NCI-H748 (cell line): ENCODE results near the gene KCNH1.

ENCODE experiments used
- DNase-seq: peaks from one replicate; lab custom pipeline; 2025; ENCODE audit not compliant: unreplicated experiment; lab: John Stamatoyannopoulos, UW

The KCNH1 gene

DNA sequence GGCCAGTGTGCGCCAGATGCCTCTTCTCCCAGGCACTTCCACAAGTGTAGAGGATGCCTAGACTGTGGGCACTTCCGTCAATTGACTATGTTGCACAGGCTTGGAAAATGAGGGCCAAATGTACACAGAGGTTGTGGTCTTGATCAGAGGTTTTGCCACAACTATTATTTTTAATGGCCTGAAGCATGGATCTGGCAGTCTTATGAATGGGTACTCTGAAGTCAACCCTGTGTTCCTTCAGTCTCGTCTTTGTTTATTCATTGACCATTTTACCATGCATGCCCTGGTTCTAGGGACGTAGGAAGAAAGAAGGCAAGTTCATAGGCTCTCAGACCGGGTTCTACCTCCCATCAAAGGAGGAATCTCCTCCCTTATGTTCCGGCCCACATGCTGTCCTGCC lies 476.1 kb downstream of the KCNH1 start:
- no peak for DNase-seq

DNA sequence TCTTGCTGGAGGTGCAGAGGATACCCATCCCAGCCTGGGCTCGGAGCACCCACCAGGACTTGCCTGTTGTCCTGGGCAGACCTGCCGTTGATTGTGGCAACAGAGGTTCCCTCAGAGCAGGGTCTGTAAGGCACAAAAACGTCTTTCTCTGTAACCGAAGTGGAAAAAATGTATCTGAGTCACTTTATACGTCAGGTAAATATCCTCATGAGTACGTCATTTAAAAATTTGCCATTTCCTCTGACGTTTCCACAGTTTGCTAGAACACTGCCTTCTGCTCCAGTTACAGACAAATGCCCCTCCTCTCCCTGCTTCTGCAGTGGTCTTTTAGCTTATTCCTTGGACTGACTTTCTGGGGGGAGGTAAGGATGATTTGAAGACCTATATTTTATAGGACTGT lies 478.4 kb downstream of the KCNH1 start:
- DNase-seq = no peak

DNA sequence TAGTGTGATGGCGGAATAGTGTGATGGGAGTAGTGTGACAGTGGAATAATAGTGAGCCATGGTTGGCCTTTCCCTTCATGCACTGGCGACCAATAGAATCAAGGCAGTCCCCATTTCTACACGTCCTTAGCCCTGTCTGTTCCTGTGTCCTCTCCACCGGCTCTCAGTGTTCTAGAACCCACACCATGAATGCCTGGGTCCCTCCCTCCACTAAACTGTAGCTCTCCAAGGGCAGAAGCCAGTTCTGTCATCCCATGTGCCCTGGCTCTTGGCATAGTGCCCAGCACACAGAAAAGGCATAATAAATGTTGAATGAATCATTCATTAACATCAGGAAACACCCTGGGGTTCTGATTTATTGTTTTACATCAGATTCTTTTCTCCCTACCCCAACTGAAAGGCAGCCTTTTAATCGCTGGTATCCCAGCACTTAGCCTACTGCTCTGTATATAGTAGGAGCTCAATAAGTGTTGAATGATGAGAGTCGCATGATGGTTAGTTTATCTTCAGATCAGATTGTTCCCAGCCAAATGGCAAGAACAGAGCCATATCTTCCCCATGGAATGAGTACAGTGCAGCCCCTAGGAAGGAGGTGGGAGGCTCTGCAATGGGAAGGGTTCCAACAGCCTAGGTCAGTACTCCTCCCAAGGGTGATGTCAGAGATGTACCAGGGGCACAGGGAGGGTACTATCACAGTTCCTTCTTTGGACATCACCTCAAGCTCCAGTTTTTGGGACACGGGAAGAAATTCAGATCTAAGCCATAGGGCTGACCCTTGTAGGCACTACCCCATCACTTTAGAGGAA lies 479.6 kb downstream of the KCNH1 start:
- peak; percentile 2 for DNase-seq

DNA sequence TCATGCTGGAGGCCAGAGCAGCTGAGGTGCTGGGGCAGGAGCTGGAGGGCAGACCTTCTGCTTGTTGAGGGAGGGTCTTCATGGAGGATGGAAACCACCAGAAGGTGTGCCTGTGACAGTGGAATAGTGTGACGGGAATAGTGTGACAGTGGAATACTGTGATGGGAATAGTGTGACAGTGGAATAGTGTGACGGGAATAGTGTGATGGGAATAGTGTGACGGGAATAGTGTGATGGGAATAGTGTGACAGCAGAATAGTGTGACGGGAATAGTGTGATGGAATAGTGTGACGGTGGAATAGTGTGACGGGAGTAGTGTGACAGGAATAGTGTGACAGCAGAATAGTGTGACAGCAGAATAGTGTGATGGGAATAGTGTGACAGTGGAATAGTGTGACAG lies 480.2 kb downstream of the KCNH1 start:
- no peak for DNase-seq

DNA sequence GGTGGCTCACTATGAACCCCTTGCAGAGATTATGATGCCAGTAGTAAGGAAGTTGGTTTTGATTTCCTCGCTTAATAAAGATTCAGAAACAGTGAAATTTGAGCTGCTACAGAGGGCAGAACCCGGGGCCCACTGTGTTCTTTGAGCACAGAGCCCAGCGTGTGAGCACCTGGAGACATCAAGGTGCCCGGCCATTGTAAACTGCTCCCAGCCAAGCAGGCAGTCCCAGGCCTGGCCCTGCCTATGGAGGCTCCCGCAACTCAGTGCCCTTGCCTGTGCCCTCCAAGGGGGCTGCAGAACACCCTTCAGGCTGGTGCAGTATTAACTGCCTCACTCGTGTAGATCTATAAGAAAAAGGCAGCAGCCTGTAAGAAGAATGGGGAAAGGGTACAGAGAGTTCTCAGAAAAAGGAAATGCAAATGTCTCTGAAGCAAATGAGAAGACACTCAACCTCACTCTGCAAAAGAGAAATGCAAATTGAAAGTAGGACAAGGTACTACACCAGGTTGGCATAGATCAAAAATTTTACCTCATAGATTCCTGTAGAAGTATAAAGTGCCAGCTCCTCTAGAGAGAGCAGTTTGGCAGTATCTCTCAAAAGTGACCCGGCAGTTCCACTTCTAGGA lies 481.5 kb downstream of the KCNH1 start:
- no peak for DNase-seq

- DNase-seq = peak; percentile 12
Observed at GRCh38 chr1:210650403-210650802, 483.5 kb downstream of the KCNH1 start.

DNA sequence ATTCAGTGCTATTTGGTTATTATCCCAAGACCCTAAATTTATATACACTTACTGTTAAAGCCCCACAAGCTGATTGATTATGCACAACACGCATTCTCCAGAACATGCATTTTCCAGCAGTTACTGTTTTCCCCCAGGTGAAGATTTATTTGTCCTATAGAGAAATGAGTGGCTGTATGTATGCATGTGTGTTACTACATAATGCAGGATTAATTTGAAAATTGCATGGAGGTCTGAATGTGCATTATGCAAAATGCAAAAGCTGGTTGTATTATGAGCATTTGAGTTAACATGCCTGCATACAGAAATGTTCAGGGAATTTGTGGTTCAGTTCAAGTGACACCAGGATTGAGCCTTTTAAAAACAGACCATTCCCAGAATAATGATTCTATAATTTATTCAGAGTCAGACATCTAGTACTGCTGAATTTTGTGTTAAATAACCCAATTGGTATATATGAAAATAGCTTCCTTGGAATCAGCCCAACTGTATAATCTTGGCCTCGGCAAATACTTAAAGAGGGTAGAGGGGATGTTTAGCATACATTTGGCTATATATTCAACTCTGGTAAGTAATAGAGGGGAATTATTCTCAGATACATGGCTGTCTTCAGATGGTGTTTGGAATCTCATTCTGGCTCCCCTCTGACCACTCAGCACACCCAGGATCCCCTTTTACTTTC lies 485.2 kb downstream of the KCNH1 start:
- DNase-seq = no peak

- DNase-seq = no peak
Observed at GRCh38 chr1:210647406-210648333, 486.3 kb downstream of the KCNH1 start.

DNA sequence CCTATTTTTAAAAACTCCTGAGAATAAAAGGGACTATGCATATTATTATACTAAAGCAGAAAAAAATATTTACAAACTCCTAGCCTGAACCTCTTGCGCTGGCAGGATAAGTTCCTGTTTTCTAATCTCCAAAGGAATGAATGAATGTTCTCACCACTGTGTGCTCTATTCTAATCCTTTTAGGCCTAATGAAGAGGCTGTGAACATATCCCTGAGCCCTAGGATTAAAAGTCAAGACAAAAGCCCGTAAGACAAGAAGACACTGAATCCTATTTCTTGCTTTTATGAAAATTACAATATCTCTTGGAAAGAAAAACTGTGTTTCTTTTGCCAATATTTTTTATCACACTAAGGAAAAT lies 487.7 kb downstream of the KCNH1 start:
- DNase-seq = no peak

DNA sequence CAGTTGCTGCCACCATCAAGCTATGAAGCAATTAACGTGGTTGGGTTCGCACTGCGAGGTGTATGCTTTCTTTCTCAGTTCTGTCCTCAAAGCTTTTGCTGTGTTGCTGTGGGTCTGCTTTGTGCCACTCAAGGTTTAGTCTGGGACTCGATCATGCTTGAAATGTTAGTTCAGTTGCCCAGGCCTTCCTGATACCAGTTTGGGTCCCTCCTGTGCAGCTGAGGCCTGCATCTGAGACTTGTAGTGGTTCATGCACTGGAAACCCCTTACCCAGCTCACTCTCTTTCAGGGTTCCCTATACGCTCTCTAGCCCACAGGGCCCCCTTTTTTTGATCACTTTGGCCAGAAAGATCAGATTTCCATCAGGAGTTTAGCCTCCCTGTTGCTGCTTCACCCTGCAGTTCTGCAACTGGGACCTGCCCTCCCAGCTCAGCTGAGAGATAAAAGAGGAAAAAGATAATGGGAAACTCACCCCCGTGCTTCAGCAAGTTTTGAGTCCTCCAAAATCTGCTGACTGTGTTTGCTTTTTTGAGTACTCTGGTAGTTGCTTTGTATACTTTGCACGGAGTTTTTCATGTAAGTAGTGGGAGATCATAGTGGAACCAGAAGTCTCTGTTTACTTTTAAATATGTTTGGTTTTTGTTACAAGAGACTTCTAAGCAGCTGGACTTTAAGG lies 488.2 kb downstream of the KCNH1 start:
- DNase-seq = no peak

DNA sequence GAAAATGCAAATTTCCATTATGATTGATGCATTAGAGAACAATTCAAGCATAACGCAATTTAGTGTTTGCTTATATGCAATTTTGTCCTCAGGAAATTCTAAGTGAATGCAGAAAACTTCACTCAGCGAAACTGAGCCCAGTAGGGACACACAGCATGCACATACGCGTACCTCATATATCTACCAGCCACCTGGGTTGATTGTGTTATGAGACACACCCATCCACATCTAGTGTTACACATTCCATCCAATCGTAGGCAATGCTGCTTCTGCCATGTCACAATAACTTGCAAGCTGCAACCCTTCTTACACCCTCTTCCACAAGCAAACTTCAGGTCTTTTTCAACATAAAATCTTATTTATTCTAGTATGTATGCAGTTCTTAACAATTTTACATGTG lies 492.4 kb downstream of the KCNH1 start:
- peak; percentile 37 for DNase-seq

DNA sequence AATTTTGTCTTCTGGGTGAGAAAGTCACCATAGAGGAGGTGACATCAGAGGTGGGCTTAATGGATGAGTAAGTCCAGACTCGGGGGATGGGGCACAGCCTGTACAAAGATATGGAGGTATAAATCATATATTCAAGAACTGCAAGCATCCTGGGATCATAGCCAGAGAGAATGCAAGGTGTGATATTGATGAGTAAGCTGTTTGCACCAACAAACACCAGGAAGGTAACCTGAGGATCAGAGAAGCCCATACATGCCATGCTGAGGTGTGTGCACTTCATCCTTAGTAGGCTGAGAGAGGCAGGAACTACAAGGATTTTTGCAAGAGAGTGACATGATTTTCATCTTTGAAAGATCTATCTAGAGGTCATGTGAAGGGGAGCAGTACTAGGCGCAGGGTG lies 498.8 kb downstream of the KCNH1 start:
- DNase-seq = no peak

- DNase-seq = no peak
Observed at GRCh38 chr1:210633636-210634035, 500.3 kb downstream of the KCNH1 start.

GRCh38 chr1:210633140-210633539 lies 500.8 kb downstream of the KCNH1 start:
- DNase-seq = no peak

- DNase-seq = no peak
Observed at GRCh38 chr1:210631399-210631798, 502.5 kb downstream of the KCNH1 start.

GRCh38 chr1:210629276-210629675 lies 504.7 kb downstream of the KCNH1 start:
- no peak for DNase-seq

GRCh38 chr1:210627755-210628154 lies 506.2 kb downstream of the KCNH1 start:
- no peak for DNase-seq
